ENCODE measurements around the gene MANBA.

DNA sequence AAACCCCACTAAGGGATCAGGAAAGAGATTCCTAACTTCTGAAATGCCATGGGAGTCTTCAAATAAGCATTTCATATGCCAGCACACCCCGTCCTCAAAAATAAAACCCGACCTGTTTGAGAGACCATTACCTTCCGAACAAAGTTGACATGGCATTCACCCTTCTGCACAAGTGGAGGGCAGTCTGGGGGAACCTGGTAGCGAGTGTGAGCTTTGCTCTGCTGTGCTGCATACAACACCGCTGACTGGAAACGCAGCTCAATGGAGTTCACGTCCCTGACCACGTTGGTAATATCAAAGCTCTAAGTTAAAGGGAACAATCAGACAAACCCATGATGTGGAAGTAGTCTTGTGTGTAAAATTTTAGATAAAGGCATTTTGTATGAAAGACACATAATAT is 38.0 kb downstream of the MANBA start:
- TF ChIP-seq POLR2AphosphoS5 (IDR thresholded peaks at IDR 0.05; ENCODE audit: insufficient read depth in 1 of 2, low read depth in 1 of 2): no peak
- no peak for TF ChIP-seq POLR2A (IDR thresholded peaks at IDR 0.05)
